HG03575 (cell line): ENCODE measurements around the gene GPR42.
"Not testable (repeated sequence)": the region's sequence is repeated elsewhere in the genome, so short reads cannot be mapped to it uniquely, and the experiment has no call there.

ENCODE experiments used
- ATAC-seq: cut with Tn5 transposase; IDR thresholded peaks from one replicate; pipeline ENCODE4 v1.9.1; 2021; ENCODE audit not compliant: unreplicated experiment, insufficient number of reproducible peaks, low FRiP score; ENCODE audit errors: extremely low read depth

The GPR42 gene

GRCh38 chr19:35360081-35360480 lies 10.8 kb upstream of the GPR42 start:
- not testable (repeated sequence) for ATAC-seq

- no peak for ATAC-seq
Observed at GRCh38 chr19:35360880-35361420, 9.9 kb upstream of the GPR42 start.

- ATAC-seq = no peak
Observed at GRCh38 chr19:35362261-35363000, 8.4 kb upstream of the GPR42 start.

GRCh38 chr19:35363001-35363590 lies 7.8 kb upstream of the GPR42 start:
- no peak for ATAC-seq

GRCh38 chr19:35363711-35364425 lies 7.0 kb upstream of the GPR42 start:
- ATAC-seq = no peak

GRCh38 chr19:35365303-35365702 lies 5.6 kb upstream of the GPR42 start:
- no peak for ATAC-seq

- ATAC-seq = no peak
Observed at GRCh38 chr19:35368378-35368777, 2.5 kb upstream of the GPR42 start.

- no peak for ATAC-seq
Observed at GRCh38 chr19:35369522-35369921, 1.3 kb upstream of the GPR42 start.

GRCh38 chr19:35373492-35373891 lies 2.6 kb downstream of the GPR42 start:
- no peak for ATAC-seq

- not testable (repeated sequence) for ATAC-seq
Observed at GRCh38 chr19:35374031-35374430, 3.2 kb downstream of the GPR42 start.

- no peak for ATAC-seq
Observed at GRCh38 chr19:35375505-35376307, 4.8 kb downstream of the GPR42 start.

- ATAC-seq = no peak
Observed at GRCh38 chr19:35377656-35378055, 6.8 kb downstream of the GPR42 start.

GRCh38 chr19:35378356-35378755 lies 7.5 kb downstream of the GPR42 start:
- ATAC-seq = no peak

GRCh38 chr19:35379545-35379944 lies 8.7 kb downstream of the GPR42 start:
- not testable (repeated sequence) for ATAC-seq

GRCh38 chr19:35379992-35380391 lies 9.1 kb downstream of the GPR42 start:
- ATAC-seq = no peak

GRCh38 chr19:35380450-35381124 lies 9.7 kb downstream of the GPR42 start:
- ATAC-seq = no peak

- no peak for ATAC-seq
Observed at GRCh38 chr19:35381318-35381717, 10.4 kb downstream of the GPR42 start.

- ATAC-seq = no peak
Observed at GRCh38 chr19:35381926-35382325, 11.1 kb downstream of the GPR42 start.

- ATAC-seq = no peak
Observed at GRCh38 chr19:35383536-35383935, 12.7 kb downstream of the GPR42 start.
